ENCODE results near the gene ESYT3. TPM values are rescaled to one million over a fixed set of nuclear protein-coding genes. Genes with fewer than 3 reads are reported as not detected.

The ESYT3 gene, protein sequence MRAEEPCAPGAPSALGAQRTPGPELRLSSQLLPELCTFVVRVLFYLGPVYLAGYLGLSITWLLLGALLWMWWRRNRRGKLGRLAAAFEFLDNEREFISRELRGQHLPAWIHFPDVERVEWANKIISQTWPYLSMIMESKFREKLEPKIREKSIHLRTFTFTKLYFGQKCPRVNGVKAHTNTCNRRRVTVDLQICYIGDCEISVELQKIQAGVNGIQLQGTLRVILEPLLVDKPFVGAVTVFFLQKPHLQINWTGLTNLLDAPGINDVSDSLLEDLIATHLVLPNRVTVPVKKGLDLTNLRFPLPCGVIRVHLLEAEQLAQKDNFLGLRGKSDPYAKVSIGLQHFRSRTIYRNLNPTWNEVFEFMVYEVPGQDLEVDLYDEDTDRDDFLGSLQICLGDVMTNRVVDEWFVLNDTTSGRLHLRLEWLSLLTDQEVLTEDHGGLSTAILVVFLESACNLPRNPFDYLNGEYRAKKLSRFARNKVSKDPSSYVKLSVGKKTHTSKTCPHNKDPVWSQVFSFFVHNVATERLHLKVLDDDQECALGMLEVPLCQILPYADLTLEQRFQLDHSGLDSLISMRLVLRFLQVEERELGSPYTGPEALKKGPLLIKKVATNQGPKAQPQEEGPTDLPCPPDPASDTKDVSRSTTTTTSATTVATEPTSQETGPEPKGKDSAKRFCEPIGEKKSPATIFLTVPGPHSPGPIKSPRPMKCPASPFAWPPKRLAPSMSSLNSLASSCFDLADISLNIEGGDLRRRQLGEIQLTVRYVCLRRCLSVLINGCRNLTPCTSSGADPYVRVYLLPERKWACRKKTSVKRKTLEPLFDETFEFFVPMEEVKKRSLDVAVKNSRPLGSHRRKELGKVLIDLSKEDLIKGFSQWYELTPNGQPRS
- polyA plus RNA-seq (2013), result 5.0 and 5.6 TPM in 2 replicates

DNA sequence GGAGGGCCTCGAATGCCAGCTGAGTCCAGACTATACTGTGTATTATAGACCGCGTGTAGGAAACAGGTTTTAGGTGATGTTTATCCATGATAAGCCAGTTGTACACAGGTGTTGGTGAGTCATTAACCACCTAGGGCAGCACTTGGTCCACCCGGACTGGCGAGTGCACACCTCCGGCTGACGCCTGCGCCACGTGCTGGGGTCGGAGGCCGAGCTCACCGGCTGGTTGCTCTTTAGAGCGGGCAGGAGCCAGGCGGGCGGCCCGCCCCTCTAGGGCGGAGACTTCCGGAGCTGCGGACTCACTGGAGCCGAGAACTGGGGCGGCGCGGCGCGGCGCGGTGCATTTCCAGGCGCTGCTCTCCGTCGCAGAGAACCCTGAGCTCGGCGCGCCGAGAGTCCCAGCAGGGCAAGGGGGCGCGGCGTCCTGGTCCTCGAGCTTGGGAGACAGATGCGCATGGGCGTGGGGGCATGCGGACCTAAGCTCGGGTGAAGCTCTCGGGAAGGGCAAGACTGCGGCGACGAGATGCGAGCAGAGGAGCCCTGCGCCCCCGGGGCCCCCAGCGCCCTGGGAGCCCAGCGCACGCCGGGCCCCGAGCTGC lies at the start of gene ESYT3:
Gene ESYT3 (plus strand): TSS at position 341 of the 599 bp plus-strand sequence. CDS start 183 bp downstream, at position 524.
- H3K18ac ChIP-seq (ENCODE audit: low read length), result no peak within 1 kb of the TSS
- peak within 1 kb of the TSS; percentile 8 for H4K91ac ChIP-seq (ENCODE audit: low read depth, low read length)

DNA sequence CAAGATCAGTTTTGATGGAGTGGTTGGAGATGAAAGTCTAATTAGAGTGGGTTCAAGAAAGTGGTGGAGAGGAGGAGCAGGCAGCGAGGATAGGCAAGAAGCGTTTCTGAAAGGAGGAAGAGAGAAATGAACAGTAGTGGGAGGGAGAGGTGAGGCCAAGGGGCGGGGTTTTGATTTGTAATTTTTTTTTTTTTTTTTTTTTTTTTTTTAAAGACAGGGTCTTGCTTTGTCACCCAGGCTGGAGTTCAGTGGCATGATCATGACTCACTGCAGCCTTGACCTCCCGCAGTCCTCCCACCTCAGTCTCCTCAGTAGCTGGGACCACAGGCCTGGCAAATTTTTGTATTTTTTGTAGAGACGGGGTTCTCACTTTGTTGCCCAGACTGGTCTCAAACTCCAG lies 49.4 kb upstream of the ESYT3 start:
- Histone ChIP-seq H3K4me3 (ENCODE audit: low read depth, low read length) (no peak overlapping the region), H4K91ac (ENCODE audit: low read depth, low read length) (peak overlapping the region; percentile 4), H4K8ac (ENCODE audit: low read depth, low read length) (no peak overlapping the region), H2BK120ac (ENCODE audit: insufficient read depth, low read length, poor library complexity) (no peak overlapping the region), H3K18ac (ENCODE audit: low read length) (no peak overlapping the region), H3K9me3 (ENCODE audit: insufficient read depth, low read depth, low read length) (no peaks in the 10 kb centered on the region), H3K14ac (ENCODE audit: low read length) (no peak overlapping the region), H2AK5ac (ENCODE audit: low read length) (no peak overlapping the region), H2BK5ac (ENCODE audit: low read depth, low read length, poor library complexity) (no peak overlapping the region), H2AFZ (ENCODE audit: insufficient read depth, low read length, poor library complexity) (no peak overlapping the region), H3K9ac (ENCODE audit: low read length) (no peak overlapping the region), H2BK12ac (ENCODE audit: low read length) (no peak overlapping the region), H3K27ac (ENCODE audit: low read depth, low read length) (no peak overlapping the region), H3K4ac (ENCODE audit: low read depth, low read length) (no peak overlapping the region), H3K27me3 (ENCODE audit: insufficient read depth, low read length) (no peaks in the 10 kb centered on the region), H3K4me2 (ENCODE audit: low read length) (no peak overlapping the region), H3K36me3 (ENCODE audit: control insufficient read depth in 1 of 2, insufficient read depth in 2 of 2, low read length in 2 of 2) (peaks cover 0 to 3% of the 10 kb centered on the region in 2 experiments), H3K23ac (ENCODE audit: low read length) (no peak overlapping the region), H4K12ac (ENCODE audit: low read depth, low read length) (no peak overlapping the region), H3K79me1 (ENCODE audit: low read length) (peaks cover 13% of the 10 kb centered on the region), H3K4me1 (ENCODE audit: control insufficient read depth in 1 of 2, insufficient read depth in 2 of 2, low read length in 2 of 2) (peaks cover 19 to 29% of the 10 kb centered on the region in 2 experiments), H3K79me2 (ENCODE audit: control insufficient read depth, insufficient read depth, low read length, poor library complexity) (peaks cover under 1% of the 10 kb centered on the region)
- DNase-seq, result no peak
- WGBS (ENCODE audit: extremely low coverage, insufficient coverage, insufficient read length), result 86% methylated on average over 1 of the region's 5 CpGs

More for the DNA sequence above, at the start of gene ESYT3:
- no peak within 1 kb of the TSS for H3K14ac ChIP-seq (ENCODE audit: low read length)
- H3K4me2 ChIP-seq (ENCODE audit: low read length), result peak within 1 kb of the TSS; percentile 77
- no peak within 1 kb of the TSS for H3K27ac ChIP-seq (ENCODE audit: low read depth, low read length)
- WGBS (ENCODE audit: extremely low coverage, insufficient coverage, insufficient read length), result no CpG with 5 or more reads among the region's 54 CpGs
- H3K4me3 ChIP-seq (ENCODE audit: low read depth, low read length), result peak within 1 kb of the TSS; percentile 71
- peaks cover 15% of the 10 kb centered on the region for H3K27me3 ChIP-seq (ENCODE audit: insufficient read depth, low read length)
- no peak within 1 kb of the TSS for H4K12ac ChIP-seq (ENCODE audit: low read depth, low read length)
- peak within 1 kb of the TSS; percentile 49 for H3K9ac ChIP-seq (ENCODE audit: low read length)
- H2BK12ac ChIP-seq (ENCODE audit: low read length), result no peak within 1 kb of the TSS
- peak within 1 kb of the TSS; percentile 14 for H4K8ac ChIP-seq (ENCODE audit: low read depth, low read length)
- H3K79me1 ChIP-seq (ENCODE audit: low read length), result peaks cover 6% of the 10 kb centered on the region
- peak; percentile 97 to 99 for DNase-seq
- H2BK120ac ChIP-seq (ENCODE audit: insufficient read depth, low read length, poor library complexity), result no peak within 1 kb of the TSS
- peaks cover 13 to 21% of the 10 kb centered on the region in 2 experiments for H3K4me1 ChIP-seq (ENCODE audit: control insufficient read depth in 1 of 2, insufficient read depth in 2 of 2, low read length in 2 of 2)
- H3K4ac ChIP-seq (ENCODE audit: low read depth, low read length), result no peak within 1 kb of the TSS
- no peaks in the 10 kb centered on the region for H3K79me2 ChIP-seq (ENCODE audit: control insufficient read depth, insufficient read depth, low read length, poor library complexity)
- H3K23ac ChIP-seq (ENCODE audit: low read length), result no peak within 1 kb of the TSS
- H2AK5ac ChIP-seq (ENCODE audit: low read length), result no peak within 1 kb of the TSS
- H2BK5ac ChIP-seq (ENCODE audit: low read depth, low read length, poor library complexity), result no peak within 1 kb of the TSS
- no peaks in the 10 kb centered on the region for H3K36me3 ChIP-seq (ENCODE audit: control insufficient read depth in 1 of 2, insufficient read depth in 2 of 2, low read length in 2 of 2)
- peak within 1 kb of the TSS; percentile 20 for H2AFZ ChIP-seq (ENCODE audit: insufficient read depth, low read length, poor library complexity)
- H3K9me3 ChIP-seq (ENCODE audit: insufficient read depth, low read depth, low read length), result peaks cover 15% of the 10 kb centered on the region

DNA sequence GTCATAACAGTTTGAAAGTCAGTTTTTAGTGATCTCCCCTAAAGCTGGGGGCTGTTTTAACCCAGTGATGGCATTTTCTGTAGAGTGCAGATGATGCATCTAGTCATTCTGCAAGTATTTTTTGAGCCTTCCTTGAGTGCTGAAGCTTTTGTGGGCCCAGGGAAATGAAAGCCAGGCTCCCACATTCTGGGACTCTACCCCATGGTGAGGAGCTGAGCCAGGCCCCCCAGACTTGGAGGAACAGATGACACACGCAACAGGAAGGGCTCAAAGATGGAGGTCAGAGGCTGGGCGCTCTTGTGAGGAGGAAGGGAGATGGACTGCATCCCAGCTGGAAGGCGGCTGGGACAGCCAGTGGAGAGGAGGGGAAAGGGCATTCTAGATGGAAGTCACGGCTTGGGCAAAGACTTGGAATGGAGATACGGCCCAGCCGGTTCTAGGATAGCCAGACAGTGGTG lies 45.2 kb upstream of the ESYT3 start:
- H3K4me3 ChIP-seq (ENCODE audit: low read depth, low read length), result no peak overlapping the region
- peak; percentile 59 to 73 for DNase-seq
- whole genome bisulfite sequencing (ENCODE audit: extremely low coverage, insufficient coverage, insufficient read length), result no CpG with 5 or more reads among the region's 6 CpGs

More for the DNA sequence above, 45.2 kb upstream of the ESYT3 start:
- peak overlapping the region; percentile 77 for H2BK120ac ChIP-seq (ENCODE audit: insufficient read depth, low read length, poor library complexity)
- peaks cover 11% of the 10 kb centered on the region for H3K79me1 ChIP-seq (ENCODE audit: low read length)
- H3K36me3 ChIP-seq (ENCODE audit: control insufficient read depth in 1 of 2, insufficient read depth in 2 of 2, low read length in 2 of 2), result no peaks in the 10 kb centered on the region
- peak overlapping the region; percentile 90 for H4K91ac ChIP-seq (ENCODE audit: low read depth, low read length)
- no peak overlapping the region for H2AFZ ChIP-seq (ENCODE audit: insufficient read depth, low read length, poor library complexity)
- H3K4me1 ChIP-seq (ENCODE audit: control insufficient read depth in 1 of 2, insufficient read depth in 2 of 2, low read length in 2 of 2), result peaks cover 15 to 20% of the 10 kb centered on the region in 2 experiments
- H3K9me3 ChIP-seq (ENCODE audit: insufficient read depth, low read depth, low read length), result no peaks in the 10 kb centered on the region
- peaks cover 2% of the 10 kb centered on the region for H3K79me2 ChIP-seq (ENCODE audit: control insufficient read depth, insufficient read depth, low read length, poor library complexity)
- no peak overlapping the region for H2BK5ac ChIP-seq (ENCODE audit: low read depth, low read length, poor library complexity)
- H2BK12ac ChIP-seq (ENCODE audit: low read length), result peak overlapping the region; percentile 87
- peak overlapping the region; percentile 47 for H2AK5ac ChIP-seq (ENCODE audit: low read length)
- no peak overlapping the region for H3K4me2 ChIP-seq (ENCODE audit: low read length)
- H4K12ac ChIP-seq (ENCODE audit: low read depth, low read length), result no peak overlapping the region
- peak overlapping the region; percentile 41 for H3K4ac ChIP-seq (ENCODE audit: low read depth, low read length)
- H3K27ac ChIP-seq (ENCODE audit: low read depth, low read length), result peak overlapping the region; percentile 75
- H3K23ac ChIP-seq (ENCODE audit: low read length), result no peak overlapping the region
- H3K9ac ChIP-seq (ENCODE audit: low read length), result no peak overlapping the region
- no peak overlapping the region for H4K8ac ChIP-seq (ENCODE audit: low read depth, low read length)
- no peaks in the 10 kb centered on the region for H3K27me3 ChIP-seq (ENCODE audit: insufficient read depth, low read length)
- H3K18ac ChIP-seq (ENCODE audit: low read length), result peak overlapping the region; percentile 26
- peak overlapping the region; percentile 42 for H3K14ac ChIP-seq (ENCODE audit: low read length)
